CD14-positive monocyte (primary cell): ENCODE results near the gene BOD1. TPM values are rescaled to one million over a fixed set of nuclear protein-coding genes. Genes with fewer than 3 reads are reported as not detected.

ENCODE experiments used
- DNase-seq, 3 donors: peaks; one replicate each; pipeline ENCODE4 v3.0.0-alpha.2; 2011 to 2022
- H2AFZ ChIP-seq: 2 replicates; pipeline ENCODE4 v1.6.0; 2012; ENCODE audit warnings: mild to moderate bottlenecking, low read depth, low read length, inconsistent platforms; ENCODE audit not compliant: insufficient read depth, poor library complexity, severe bottlenecking
- H3K27ac ChIP-seq, 2 donors: 1 replicate in 1 of 2; 2 replicates in 1 of 2; pipeline ENCODE4 v1.5.1; 2012 to 2013; ENCODE audit warnings: low read length in 2 of 2, control low read depth in 1 of 2, inconsistent platforms in 1 of 2, low read depth in 1 of 2, mild to moderate bottlenecking in 1 of 2
- H3K27me3 ChIP-seq, 2 donors: one replicate each; pipeline versions ENCODE4 v1.6.0 to v1.6.1; 2011 to 2013; ENCODE audit warnings: low read length in 2 of 2; ENCODE audit not compliant: control insufficient read depth in 2 of 2, insufficient read depth in 2 of 2
- H3K36me3 ChIP-seq, 2 donors: replicated peaks in 1 of 2; 1 replicate in 1 of 2; 2 replicates in 1 of 2; pipeline versions ENCODE4 v1.5.1 to v1.6.1; 2012 to 2013; ENCODE audit warnings: low read length in 2 of 2, control low read depth in 1 of 2, inconsistent platforms in 1 of 2, mild to moderate bottlenecking in 1 of 2; ENCODE audit not compliant: insufficient read depth in 2 of 2, control insufficient read depth in 1 of 2
- H3K4me1 ChIP-seq, 2 donors: 1 replicate in 1 of 2; 2 replicates in 1 of 2; pipeline versions ENCODE4 v1.5.1 to v1.6.1; 2012 to 2013; ENCODE audit warnings: low read length in 2 of 2, control low read depth in 1 of 2, inconsistent platforms in 1 of 2, mild to moderate bottlenecking in 1 of 2, moderate library complexity in 1 of 2; ENCODE audit not compliant: insufficient read depth in 2 of 2, control insufficient read depth in 1 of 2
- H3K4me2 ChIP-seq: replicated peaks from 2 replicates; pipeline ENCODE3; 2012; ENCODE audit warnings: low read length, moderate library complexity, mild to moderate bottlenecking; ENCODE audit not compliant: poor library complexity, severe bottlenecking; ENCODE audit errors: extremely low read depth
- H3K4me3 ChIP-seq, 3 experiments: fragments of 200-600 bp in 1 of 3; sonication (generic) in 1 of 3; replicated peaks in 1 of 3; 1 replicate in 2 of 3; 2 replicates in 1 of 3; pipeline ENCODE4 v1.5.1; 2011 to 2013; ENCODE audit warnings: low read length in 3 of 3, mild to moderate bottlenecking in 3 of 3, control low read depth in 2 of 3, low read depth in 2 of 3, inconsistent platforms in 1 of 3, moderate library complexity in 1 of 3
- H3K79me2 ChIP-seq: 2 replicates; pipeline ENCODE4 v1.6.0; 2012; ENCODE audit warnings: mild to moderate bottlenecking, control low read depth, inconsistent platforms, low read length, moderate library complexity; ENCODE audit not compliant: insufficient read depth
- H3K9ac ChIP-seq: 2 replicates; pipeline ENCODE4 v1.6.0; 2017; ENCODE audit warnings: low read length, mild to moderate bottlenecking; ENCODE audit not compliant: insufficient read depth, poor library complexity, severe bottlenecking
- H3K9me3 ChIP-seq, 2 donors: replicated peaks in 1 of 2; 1 replicate in 1 of 2; 2 replicates in 1 of 2; pipeline versions ENCODE4 v1.5.1 to v1.6.1; 2012 to 2013; ENCODE audit warnings: low read length in 2 of 2, control low read depth in 1 of 2; ENCODE audit not compliant: control insufficient read depth in 1 of 2, insufficient read depth in 1 of 2
- H4K20me1 ChIP-seq: 2 replicates; pipeline ENCODE4 v1.6.0; 2012; ENCODE audit warnings: mild to moderate bottlenecking, low read length, control low read depth, moderate library complexity; ENCODE audit not compliant: insufficient read depth
- H3K27ac Mint-ChIP-seq, 7 donors: one replicate each; pipeline ENCODE4 v1.8.0; 2020; ENCODE audit warnings: mild to moderate bottlenecking in 7 of 7, mixed read lengths in 7 of 7, moderate library complexity in 6 of 7, inconsistent platforms in 2 of 7
- H3K27me3 Mint-ChIP-seq, 3 donors: one replicate each; pipeline ENCODE4 v1.8.0; 2021 to 2022; ENCODE audit warnings: low read depth in 3 of 3, mild to moderate bottlenecking in 3 of 3, mixed read lengths in 3 of 3, moderate library complexity in 3 of 3, inconsistent platforms in 1 of 3
- H3K36me3 Mint-ChIP-seq, 2 donors: one replicate each; pipeline ENCODE4 v1.8.0; 2020; ENCODE audit warnings: mixed read lengths in 2 of 2, inconsistent platforms in 1 of 2, mild to moderate bottlenecking in 1 of 2
- H3K4me1 Mint-ChIP-seq: one replicate; pipeline ENCODE4 v1.8.0; 2020; ENCODE audit warnings: mild to moderate bottlenecking, mixed read lengths
- H3K4me3 Mint-ChIP-seq, 2 donors: one replicate each; pipeline ENCODE4 v1.8.0; 2020; ENCODE audit warnings: mild to moderate bottlenecking in 2 of 2, mixed read lengths in 2 of 2, moderate library complexity in 1 of 2
- H3K9me3 Mint-ChIP-seq, 7 donors: one replicate each; pipeline ENCODE4 v1.8.0; 2020 to 2022; ENCODE audit warnings: mixed read lengths in 7 of 7, mild to moderate bottlenecking in 6 of 7, moderate library complexity in 6 of 7, inconsistent platforms in 2 of 7
- WGBS: methylation state at CpG from one replicate; pipeline ENCODE4 v1.1.5; 2013; ENCODE audit warnings: missing lambda C conversion rate; ENCODE audit not compliant: insufficient coverage; 5-methylcytosine and 5-hydroxymethylcytosine counted together
- intact Hi-C, 2 donors: fragments of 100-400 bp; cut with micrococcal nuclease; formaldehyde crosslinking; loops; one replicate each; pipeline versions ENCODE4 v1.15.0 to v1.15.1; 2023
- polyA plus RNA-seq, 3 donors: library from polyadenylated mRNA; depleted of rRNA in 1 of 3; unstranded in 2 of 3; stranded (reverse) in 1 of 3; fragments of 300-500 nt in 2 of 3; fragments of >200 nt in 1 of 3; fragmentation: Illumina TruSeq in 2 of 3; gene quantifications; 1 replicate in 2 of 3; 2 replicates in 1 of 3; pipeline ENCODE4 v1.2.3, GENCODE V29; 2012 to 2021
- TF ChIP-seq, protein P1 (sequence below): fragments of 200-600 bp; IDR thresholded peaks from one replicate; pipeline ENCODE4 v1.8.0; 2022; ENCODE audit warnings: antibody characterized with exemption, mild to moderate bottlenecking

Gene BOD1
- polyA plus RNA-seq, 3 donors, result 4.5 to 11.3 (median 5.8) TPM

DNA sequence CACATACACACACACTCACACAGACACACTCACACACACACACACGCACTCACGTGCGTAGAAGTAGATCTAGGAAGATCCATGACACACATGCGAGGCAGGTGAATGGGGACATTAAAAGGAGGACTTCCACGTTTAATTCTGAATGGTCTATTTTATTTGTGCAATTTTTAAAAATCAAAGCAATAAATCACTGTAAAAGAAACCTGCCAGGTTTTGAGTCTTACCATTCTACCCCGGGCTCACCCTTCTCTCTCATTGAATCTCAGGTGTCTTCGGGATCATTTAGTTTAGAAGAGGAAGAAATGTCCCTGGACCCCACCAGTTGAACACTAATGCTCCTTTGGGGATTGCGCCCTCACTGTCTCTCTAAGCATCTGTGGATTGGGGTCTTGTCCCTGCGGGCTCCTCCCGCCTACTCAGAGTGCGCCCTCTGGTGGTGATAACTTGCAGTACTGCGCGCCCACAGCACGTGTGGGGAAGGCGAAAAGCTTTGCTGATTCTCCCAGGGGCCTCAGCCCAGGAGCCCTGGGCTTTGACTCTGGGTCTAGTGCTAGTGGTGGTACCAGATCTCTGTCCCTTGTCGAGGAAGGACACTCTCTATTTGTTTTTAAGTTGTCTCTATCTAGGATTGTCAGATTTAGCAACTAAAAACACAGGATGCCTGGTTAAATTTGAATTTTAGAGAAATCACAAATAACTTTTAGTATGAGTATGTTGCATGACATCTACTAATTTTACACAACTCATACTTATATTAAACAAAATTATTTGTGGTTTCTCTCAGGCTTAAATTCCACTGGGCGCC is 34.8 kb downstream of the BOD1 start:
- Mint-ChIP-seq H3K4me1 (no peaks in the 10 kb centered on the region), H3K36me3 (no peaks in the 10 kb centered on the region), H3K4me3 (no peak overlapping the region), H3K9me3 (peaks cover 5 to 28% (median 25%) of the 10 kb centered on the region in 7 donors), H3K27ac (no peak overlapping the region), H3K27me3 (peaks cover 9 to 20% (median 18%) of the 10 kb centered on the region in 3 donors)
- H3K4me2 ChIP-seq, result no peak overlapping the region
- TF ChIP-seq, protein P1, sequence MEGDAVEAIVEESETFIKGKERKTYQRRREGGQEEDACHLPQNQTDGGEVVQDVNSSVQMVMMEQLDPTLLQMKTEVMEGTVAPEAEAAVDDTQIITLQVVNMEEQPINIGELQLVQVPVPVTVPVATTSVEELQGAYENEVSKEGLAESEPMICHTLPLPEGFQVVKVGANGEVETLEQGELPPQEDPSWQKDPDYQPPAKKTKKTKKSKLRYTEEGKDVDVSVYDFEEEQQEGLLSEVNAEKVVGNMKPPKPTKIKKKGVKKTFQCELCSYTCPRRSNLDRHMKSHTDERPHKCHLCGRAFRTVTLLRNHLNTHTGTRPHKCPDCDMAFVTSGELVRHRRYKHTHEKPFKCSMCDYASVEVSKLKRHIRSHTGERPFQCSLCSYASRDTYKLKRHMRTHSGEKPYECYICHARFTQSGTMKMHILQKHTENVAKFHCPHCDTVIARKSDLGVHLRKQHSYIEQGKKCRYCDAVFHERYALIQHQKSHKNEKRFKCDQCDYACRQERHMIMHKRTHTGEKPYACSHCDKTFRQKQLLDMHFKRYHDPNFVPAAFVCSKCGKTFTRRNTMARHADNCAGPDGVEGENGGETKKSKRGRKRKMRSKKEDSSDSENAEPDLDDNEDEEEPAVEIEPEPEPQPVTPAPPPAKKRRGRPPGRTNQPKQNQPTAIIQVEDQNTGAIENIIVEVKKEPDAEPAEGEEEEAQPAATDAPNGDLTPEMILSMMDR, result peak; percentile 86
- 51% methylated on average over 7 of the region's 17 CpGs for WGBS
- no peaks in the 10 kb centered on the region for H3K27me3 ChIP-seq
- H2AFZ ChIP-seq, result no peak overlapping the region
- H3K4me1 ChIP-seq, result no peaks in the 10 kb centered on the region
- H3K4me3 ChIP-seq, result no peak overlapping the region
- intact Hi-C loops, result no loop called here
- no peaks in the 10 kb centered on the region for H3K36me3 ChIP-seq
- no peak overlapping the region for H3K27ac ChIP-seq
- no peaks in the 10 kb centered on the region for H4K20me1 ChIP-seq
- DNase-seq, result peak; percentile 7 to 23 (median 9)
- no peaks in the 10 kb centered on the region for H3K79me2 ChIP-seq
- no peak overlapping the region for H3K9ac ChIP-seq
- H3K9me3 ChIP-seq, result peaks cover 0 to 18% of the 10 kb centered on the region in 2 donors

DNA sequence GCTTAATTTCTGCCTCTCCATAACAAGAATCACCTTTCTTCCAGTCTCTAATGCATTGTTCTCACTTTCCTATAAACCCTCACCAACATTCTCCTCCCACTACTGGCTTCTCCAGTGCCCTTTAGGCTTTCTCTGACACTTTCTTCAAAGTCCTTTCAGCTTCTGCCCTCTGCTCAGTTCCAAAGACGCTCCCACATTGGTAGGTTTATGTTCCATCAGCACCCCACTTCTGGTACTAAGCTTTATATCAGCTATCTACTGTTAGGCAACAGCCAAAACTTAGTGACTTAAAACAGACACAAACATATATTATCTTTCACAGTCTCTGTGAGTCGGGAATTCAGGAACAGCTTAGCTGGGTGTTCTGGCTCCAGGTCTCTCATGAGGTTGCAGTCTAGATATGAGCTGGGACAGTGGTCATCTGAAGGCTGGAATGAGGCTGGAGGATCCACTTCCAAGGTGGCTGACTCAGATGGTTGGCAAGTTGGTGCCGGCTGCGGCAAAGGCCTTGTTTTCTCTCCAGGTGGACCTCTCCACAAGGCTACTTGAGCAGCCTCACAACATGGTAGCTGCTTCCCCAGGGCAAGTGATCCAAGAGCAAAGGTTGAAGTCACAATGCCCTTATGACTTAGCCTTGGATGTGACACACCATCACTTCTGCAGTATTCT is 37.4 kb downstream of the BOD1 start:
- TF ChIP-seq, protein P1, result no peak
- WGBS, result 62% methylated on average over 4 of the region's 4 CpGs
- no peak overlapping the region for H3K27ac ChIP-seq
- no peak overlapping the region for H3K4me3 ChIP-seq
- no peak overlapping the region for H3K4me3 Mint-ChIP-seq
- H3K36me3 Mint-ChIP-seq, result no peaks in the 10 kb centered on the region
- no peak overlapping the region for H3K9ac ChIP-seq
- H3K4me2 ChIP-seq, result no peak overlapping the region
- intact Hi-C loops, result no loop called here
- H3K79me2 ChIP-seq, result no peaks in the 10 kb centered on the region
- peaks cover 0 to 10% of the 10 kb centered on the region in 2 donors for H3K9me3 ChIP-seq
- H3K27ac Mint-ChIP-seq, result no peak overlapping the region
- peaks cover 3 to 13% (median 10%) of the 10 kb centered on the region in 7 donors for H3K9me3 Mint-ChIP-seq
- H3K27me3 ChIP-seq, result no peaks in the 10 kb centered on the region
- no peaks in the 10 kb centered on the region for H3K4me1 ChIP-seq
- DNase-seq, result no peak
- no peaks in the 10 kb centered on the region for H4K20me1 ChIP-seq
- H3K4me1 Mint-ChIP-seq, result no peaks in the 10 kb centered on the region
- H2AFZ ChIP-seq, result no peak overlapping the region
- H3K36me3 ChIP-seq, result no peaks in the 10 kb centered on the region
- peaks cover 10 to 24% (median 21%) of the 10 kb centered on the region in 3 donors for H3K27me3 Mint-ChIP-seq
